ENCODE data around the gene SPEN. TPM values are rescaled to one million over a fixed set of nuclear protein-coding genes. Genes with fewer than 3 reads are reported as not detected.
A peak's percentile ranks its signal among the peaks of the same experiment; 100 is the strongest.

SPEN gene
- polyA plus RNA-seq, 1 donor from 2014 or later = 7.1 TPM

DNA sequence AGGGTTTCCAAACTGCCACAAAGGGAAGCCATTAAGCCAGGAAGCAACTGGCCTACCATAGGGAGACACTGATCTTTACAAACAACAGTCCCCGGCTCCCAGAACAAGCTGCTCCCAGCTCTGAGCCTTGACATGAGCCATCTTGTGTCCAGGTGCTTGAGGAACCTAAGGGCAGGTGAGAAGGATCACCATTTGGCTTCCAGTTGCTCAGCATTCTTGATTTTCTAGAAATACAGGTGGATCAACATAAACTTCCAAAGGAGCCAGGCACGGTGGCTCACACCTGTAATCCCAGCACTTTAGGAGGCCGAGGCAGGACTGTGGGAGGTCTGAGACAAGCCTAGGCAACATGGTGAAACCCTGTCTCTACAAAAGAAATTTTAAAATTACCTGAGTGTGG, 106.8 kb downstream of the SPEN start:
- Histone ChIP-seq H3K27me3 (ENCODE audit: insufficient read depth, low read depth, low read length) (no peaks in the 10 kb centered on the region), H3K9me2 (ENCODE audit: insufficient read depth, low read length) (no peaks in the 10 kb centered on the region), H4K20me1 (ENCODE audit: insufficient read depth) (peaks cover 7% of the 10 kb centered on the region), H3K27ac (ENCODE audit: low read length) (peak overlapping the region; percentile 32), H3K9ac (ENCODE audit: low read length) (no peak overlapping the region), H3K79me2 (replicated peaks; ENCODE audit: insufficient read depth, low read length) (peaks cover 10% of the 10 kb centered on the region), H2AFZ (ENCODE audit: low read depth, low read length) (no peak overlapping the region), H3K4me3 (ENCODE audit: low read length) (peak overlapping the region; percentile 7), H3K4me2 (ENCODE audit: low read length) (no peak overlapping the region), H3K36me3 (ENCODE audit: insufficient read depth, low read length) (no peaks in the 10 kb centered on the region), H3K9me3 (ENCODE audit: low read length) (no peaks in the 10 kb centered on the region), H3F3A (ENCODE audit: insufficient read depth, low read length, poor library complexity, severe bottlenecking) (no peaks in the 10 kb centered on the region)
- no peak for TF ChIP-seq SMC3 (conservative IDR thresholded peaks at IDR 0.05; ENCODE audit: poor library complexity)

DNA sequence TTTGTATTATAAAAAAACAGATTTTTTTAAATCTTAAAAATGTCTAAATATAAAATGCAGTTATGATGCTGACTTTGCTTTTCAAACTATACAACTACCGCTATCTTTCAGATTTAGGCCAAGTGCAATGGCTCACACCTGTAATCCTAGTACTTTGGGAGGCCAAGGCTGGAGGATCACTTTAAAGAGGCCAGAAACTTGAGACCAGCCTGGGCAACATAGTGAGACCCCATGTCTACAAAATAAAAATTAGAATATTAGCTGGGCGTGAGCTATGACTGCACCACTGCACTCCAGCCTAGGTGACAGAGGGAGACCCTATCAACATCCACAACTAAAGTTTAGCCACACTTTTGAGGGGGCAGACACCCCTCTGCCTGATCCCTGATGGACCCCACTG, 108.0 kb downstream of the SPEN start:
- no peak overlapping the region for H3K4me2 ChIP-seq (ENCODE audit: low read length)
- TF ChIP-seq EZH2 (IDR thresholded peaks at IDR 0.05; ENCODE audit: borderline replicate concordance, insufficient read depth, low read length, poor library complexity, severe bottlenecking) (no peak), SMC3 (conservative IDR thresholded peaks at IDR 0.05; ENCODE audit: poor library complexity) (no peak), POLR2AphosphoS5 (IDR thresholded peaks at IDR 0.05) (no peak)
- TF ChIP-seq, protein P1, sequence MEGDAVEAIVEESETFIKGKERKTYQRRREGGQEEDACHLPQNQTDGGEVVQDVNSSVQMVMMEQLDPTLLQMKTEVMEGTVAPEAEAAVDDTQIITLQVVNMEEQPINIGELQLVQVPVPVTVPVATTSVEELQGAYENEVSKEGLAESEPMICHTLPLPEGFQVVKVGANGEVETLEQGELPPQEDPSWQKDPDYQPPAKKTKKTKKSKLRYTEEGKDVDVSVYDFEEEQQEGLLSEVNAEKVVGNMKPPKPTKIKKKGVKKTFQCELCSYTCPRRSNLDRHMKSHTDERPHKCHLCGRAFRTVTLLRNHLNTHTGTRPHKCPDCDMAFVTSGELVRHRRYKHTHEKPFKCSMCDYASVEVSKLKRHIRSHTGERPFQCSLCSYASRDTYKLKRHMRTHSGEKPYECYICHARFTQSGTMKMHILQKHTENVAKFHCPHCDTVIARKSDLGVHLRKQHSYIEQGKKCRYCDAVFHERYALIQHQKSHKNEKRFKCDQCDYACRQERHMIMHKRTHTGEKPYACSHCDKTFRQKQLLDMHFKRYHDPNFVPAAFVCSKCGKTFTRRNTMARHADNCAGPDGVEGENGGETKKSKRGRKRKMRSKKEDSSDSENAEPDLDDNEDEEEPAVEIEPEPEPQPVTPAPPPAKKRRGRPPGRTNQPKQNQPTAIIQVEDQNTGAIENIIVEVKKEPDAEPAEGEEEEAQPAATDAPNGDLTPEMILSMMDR (IDR thresholded peaks at IDR 0.05; ENCODE audit: poor library complexity, severe bottlenecking) = no peak
- TF ChIP-seq, protein P2, sequence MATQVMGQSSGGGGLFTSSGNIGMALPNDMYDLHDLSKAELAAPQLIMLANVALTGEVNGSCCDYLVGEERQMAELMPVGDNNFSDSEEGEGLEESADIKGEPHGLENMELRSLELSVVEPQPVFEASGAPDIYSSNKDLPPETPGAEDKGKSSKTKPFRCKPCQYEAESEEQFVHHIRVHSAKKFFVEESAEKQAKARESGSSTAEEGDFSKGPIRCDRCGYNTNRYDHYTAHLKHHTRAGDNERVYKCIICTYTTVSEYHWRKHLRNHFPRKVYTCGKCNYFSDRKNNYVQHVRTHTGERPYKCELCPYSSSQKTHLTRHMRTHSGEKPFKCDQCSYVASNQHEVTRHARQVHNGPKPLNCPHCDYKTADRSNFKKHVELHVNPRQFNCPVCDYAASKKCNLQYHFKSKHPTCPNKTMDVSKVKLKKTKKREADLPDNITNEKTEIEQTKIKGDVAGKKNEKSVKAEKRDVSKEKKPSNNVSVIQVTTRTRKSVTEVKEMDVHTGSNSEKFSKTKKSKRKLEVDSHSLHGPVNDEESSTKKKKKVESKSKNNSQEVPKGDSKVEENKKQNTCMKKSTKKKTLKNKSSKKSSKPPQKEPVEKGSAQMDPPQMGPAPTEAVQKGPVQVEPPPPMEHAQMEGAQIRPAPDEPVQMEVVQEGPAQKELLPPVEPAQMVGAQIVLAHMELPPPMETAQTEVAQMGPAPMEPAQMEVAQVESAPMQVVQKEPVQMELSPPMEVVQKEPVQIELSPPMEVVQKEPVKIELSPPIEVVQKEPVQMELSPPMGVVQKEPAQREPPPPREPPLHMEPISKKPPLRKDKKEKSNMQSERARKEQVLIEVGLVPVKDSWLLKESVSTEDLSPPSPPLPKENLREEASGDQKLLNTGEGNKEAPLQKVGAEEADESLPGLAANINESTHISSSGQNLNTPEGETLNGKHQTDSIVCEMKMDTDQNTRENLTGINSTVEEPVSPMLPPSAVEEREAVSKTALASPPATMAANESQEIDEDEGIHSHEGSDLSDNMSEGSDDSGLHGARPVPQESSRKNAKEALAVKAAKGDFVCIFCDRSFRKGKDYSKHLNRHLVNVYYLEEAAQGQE (IDR thresholded peaks at IDR 0.05; ENCODE audit: borderline replicate concordance) = no peak
- no peak overlapping the region for H3K27ac ChIP-seq (ENCODE audit: low read length)
- H4K20me1 ChIP-seq (ENCODE audit: insufficient read depth) = peaks cover 7% of the 10 kb centered on the region
- H3K36me3 ChIP-seq (ENCODE audit: insufficient read depth, low read length) = no peaks in the 10 kb centered on the region
- H3K4me3 ChIP-seq (ENCODE audit: low read length) = no peak overlapping the region
- H3F3A ChIP-seq (ENCODE audit: insufficient read depth, low read length, poor library complexity, severe bottlenecking) = no peaks in the 10 kb centered on the region
- no peaks in the 10 kb centered on the region for H3K9me2 ChIP-seq (ENCODE audit: insufficient read depth, low read length)
- no peak overlapping the region for H3K9ac ChIP-seq (ENCODE audit: low read length)
- peaks cover 7% of the 10 kb centered on the region for H3K79me2 ChIP-seq (replicated peaks; ENCODE audit: insufficient read depth, low read length)
- no peaks in the 10 kb centered on the region for H3K27me3 ChIP-seq (ENCODE audit: insufficient read depth, low read depth, low read length)
- no peaks in the 10 kb centered on the region for H3K9me3 ChIP-seq (ENCODE audit: low read length)
- H2AFZ ChIP-seq (ENCODE audit: low read depth, low read length) = no peak overlapping the region

DNA sequence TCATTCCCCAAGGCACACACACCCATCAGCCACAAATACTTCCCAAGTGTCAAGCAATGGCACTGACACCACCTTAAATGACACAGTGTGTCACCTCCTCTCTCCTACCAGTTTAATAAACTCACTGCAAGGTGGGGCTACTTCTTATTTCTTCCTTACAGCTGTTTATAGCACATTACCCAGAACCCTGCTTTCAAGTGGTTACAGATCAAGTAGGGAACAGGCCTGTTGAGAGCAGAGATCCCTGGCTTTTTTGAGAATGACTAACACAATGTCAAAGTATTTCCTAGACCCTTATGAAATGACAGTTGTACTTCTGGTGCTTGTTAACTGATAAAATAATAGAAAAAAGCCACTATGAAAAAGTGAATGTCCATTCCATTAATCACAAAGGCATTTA, 108.6 kb downstream of the SPEN start:
- Histone ChIP-seq H3K9me2 (ENCODE audit: insufficient read depth, low read length) (no peaks in the 10 kb centered on the region), H3K36me3 (ENCODE audit: insufficient read depth, low read length) (no peaks in the 10 kb centered on the region), H3K4me2 (ENCODE audit: low read length) (no peak overlapping the region), H3K79me2 (replicated peaks; ENCODE audit: insufficient read depth, low read length) (peaks cover 7% of the 10 kb centered on the region), H4K20me1 (ENCODE audit: insufficient read depth) (peaks cover 7% of the 10 kb centered on the region), H3K9me3 (ENCODE audit: low read length) (no peaks in the 10 kb centered on the region), H2AFZ (ENCODE audit: low read depth, low read length) (no peak overlapping the region), H3K27me3 (ENCODE audit: insufficient read depth, low read depth, low read length) (no peaks in the 10 kb centered on the region), H3F3A (ENCODE audit: insufficient read depth, low read length, poor library complexity, severe bottlenecking) (no peaks in the 10 kb centered on the region), H3K27ac (ENCODE audit: low read length) (no peak overlapping the region), H3K9ac (ENCODE audit: low read length) (no peak overlapping the region), H3K4me3 (ENCODE audit: low read length) (no peak overlapping the region)
- TF ChIP-seq MXI1 (conservative IDR thresholded peaks at IDR 0.05; ENCODE audit: poor library complexity, severe bottlenecking) (no peak), SMC3 (conservative IDR thresholded peaks at IDR 0.05; ENCODE audit: poor library complexity) (no peak), EZH2 (IDR thresholded peaks at IDR 0.05; ENCODE audit: borderline replicate concordance, insufficient read depth, low read length, poor library complexity, severe bottlenecking) (no peak), POLR2AphosphoS5 (IDR thresholded peaks at IDR 0.05) (no peak), TAF1 (IDR thresholded peaks at IDR 0.05; ENCODE audit: low read depth) (no peak), EP300 (conservative IDR thresholded peaks at IDR 0.05; ENCODE audit: poor library complexity, severe bottlenecking) (no peak), RAD21 (conservative IDR thresholded peaks at IDR 0.05) (no peak)
- TF ChIP-seq, protein P2 (IDR thresholded peaks at IDR 0.05; ENCODE audit: borderline replicate concordance) = no peak
- TF ChIP-seq, protein P1 (IDR thresholded peaks at IDR 0.05; ENCODE audit: poor library complexity, severe bottlenecking) = no peak

All from neural cell (in vitro differentiated cells).